ENCODE results near the gene MYO7A.

The MYO7A gene

DNA sequence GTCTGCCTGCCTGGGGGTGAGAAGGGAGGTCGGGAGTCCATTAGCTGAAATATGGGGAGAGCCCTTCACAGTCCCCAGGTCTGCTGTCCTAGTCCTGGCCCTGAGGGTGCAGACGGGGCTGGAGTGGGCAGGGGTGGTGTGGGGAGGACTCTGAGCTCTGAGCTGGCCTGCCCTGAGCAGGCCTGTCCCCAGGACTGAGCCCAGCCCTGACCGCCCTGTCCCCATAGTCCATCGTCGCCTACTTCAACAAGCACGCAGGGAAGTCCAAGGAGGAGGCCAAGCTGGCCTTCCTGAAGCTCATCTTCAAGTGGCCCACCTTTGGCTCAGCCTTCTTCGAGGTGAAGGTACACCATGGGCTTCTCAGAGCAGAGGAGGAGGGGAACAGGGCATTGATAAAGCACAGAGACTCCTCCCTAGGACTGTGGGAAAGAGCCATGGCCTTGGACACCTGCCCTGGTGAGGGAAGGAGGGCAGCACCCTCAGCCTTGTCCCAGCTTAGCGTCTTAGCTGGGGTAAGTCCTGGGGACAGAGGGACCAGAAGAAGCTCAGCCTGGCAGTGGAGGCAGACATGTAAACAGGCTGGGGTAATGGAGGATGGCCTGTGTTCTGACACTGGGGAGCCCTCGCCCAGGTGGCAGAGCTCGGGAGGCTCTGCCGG is 83.7 kb downstream of the MYO7A start:
- no peak overlapping the region for H3K4me2 ChIP-seq (ENCODE audit: low read depth, low read length, poor library complexity, severe bottlenecking)
- no peaks in the 10 kb centered on the region for H3K9me3 ChIP-seq (ENCODE audit: insufficient read depth, low read depth, low read length)
- H2AFZ ChIP-seq (ENCODE audit: low read length), result no peak overlapping the region
- no peaks in the 10 kb centered on the region for H4K20me1 ChIP-seq (ENCODE audit: insufficient read depth, low read length, poor library complexity, severe bottlenecking)
- no peak overlapping the region for H3K4me3 ChIP-seq (ENCODE audit: low read length, poor library complexity, severe bottlenecking)
- no peaks in the 10 kb centered on the region for H3F3A ChIP-seq (ENCODE audit: low read depth)
- H3K9ac ChIP-seq (ENCODE audit: low read depth, low read length, poor library complexity, severe bottlenecking), result no peak overlapping the region
- no peaks in the 10 kb centered on the region for H3K9me2 ChIP-seq (replicated peaks; ENCODE audit: low read depth, low read length)
- H3K4me1 ChIP-seq (ENCODE audit: insufficient read depth, low read length, poor library complexity, severe bottlenecking), result peaks cover 10% of the 10 kb centered on the region
- H3K36me3 ChIP-seq (ENCODE audit: insufficient read depth, low read length), result no peaks in the 10 kb centered on the region
- H3K79me2 ChIP-seq (ENCODE audit: insufficient read depth, low read length), result no peaks in the 10 kb centered on the region
- no peak for TF ChIP-seq EZH2phosphoT487 (IDR thresholded peaks at IDR 0.05; ENCODE audit: borderline replicate concordance)
- no peaks in the 10 kb centered on the region for H3K27me3 ChIP-seq (ENCODE audit: insufficient read depth, low read length, poor library complexity, severe bottlenecking)

- no peak overlapping the region for H3K9ac ChIP-seq (ENCODE audit: low read depth, low read length, poor library complexity, severe bottlenecking)
- no peaks in the 10 kb centered on the region for H3K9me3 ChIP-seq (ENCODE audit: insufficient read depth, low read depth, low read length)
- H3K4me1 ChIP-seq (ENCODE audit: insufficient read depth, low read length, poor library complexity, severe bottlenecking), result peaks cover 10% of the 10 kb centered on the region
- no peak overlapping the region for H2AFZ ChIP-seq (ENCODE audit: low read length)
- no peaks in the 10 kb centered on the region for H3K36me3 ChIP-seq (ENCODE audit: insufficient read depth, low read length)
- no peak overlapping the region for H3K4me3 ChIP-seq (ENCODE audit: low read length, poor library complexity, severe bottlenecking)
- no peaks in the 10 kb centered on the region for H3K27me3 ChIP-seq (ENCODE audit: insufficient read depth, low read length, poor library complexity, severe bottlenecking)
- no peaks in the 10 kb centered on the region for H3K9me2 ChIP-seq (replicated peaks; ENCODE audit: low read depth, low read length)
- TF ChIP-seq CTCF (conservative IDR thresholded peaks at IDR 0.05; ENCODE audit: low read length) (no peak), EZH2phosphoT487 (IDR thresholded peaks at IDR 0.05; ENCODE audit: borderline replicate concordance) (no peak)
- no peaks in the 10 kb centered on the region for H3F3A ChIP-seq (ENCODE audit: low read depth)
- H3K79me2 ChIP-seq (ENCODE audit: insufficient read depth, low read length), result no peaks in the 10 kb centered on the region
- H3K4me2 ChIP-seq (ENCODE audit: low read depth, low read length, poor library complexity, severe bottlenecking), result no peak overlapping the region
- H4K20me1 ChIP-seq (ENCODE audit: insufficient read depth, low read length, poor library complexity, severe bottlenecking), result no peaks in the 10 kb centered on the region
Measured at GRCh38 chr11:77212314-77213007, 84.4 kb downstream of the MYO7A start.

GRCh38 chr11:77213029-77213579 is 85.1 kb downstream of the MYO7A start:
- Histone ChIP-seq H3K9me2 (replicated peaks; ENCODE audit: low read depth, low read length) (no peaks in the 10 kb centered on the region), H3K4me3 (ENCODE audit: low read length, poor library complexity, severe bottlenecking) (no peak overlapping the region), H3K79me2 (ENCODE audit: insufficient read depth, low read length) (no peaks in the 10 kb centered on the region), H3K27me3 (ENCODE audit: insufficient read depth, low read length, poor library complexity, severe bottlenecking) (no peaks in the 10 kb centered on the region), H3K9me3 (ENCODE audit: insufficient read depth, low read depth, low read length) (no peaks in the 10 kb centered on the region), H3K4me2 (ENCODE audit: low read depth, low read length, poor library complexity, severe bottlenecking) (no peak overlapping the region), H3F3A (ENCODE audit: low read depth) (no peaks in the 10 kb centered on the region), H3K4me1 (ENCODE audit: insufficient read depth, low read length, poor library complexity, severe bottlenecking) (peaks cover 10% of the 10 kb centered on the region), H4K20me1 (ENCODE audit: insufficient read depth, low read length, poor library complexity, severe bottlenecking) (no peaks in the 10 kb centered on the region), H3K36me3 (ENCODE audit: insufficient read depth, low read length) (no peaks in the 10 kb centered on the region), H2AFZ (ENCODE audit: low read length) (no peak overlapping the region), H3K9ac (ENCODE audit: low read depth, low read length, poor library complexity, severe bottlenecking) (no peak overlapping the region)
- no peak for TF ChIP-seq CTCF (conservative IDR thresholded peaks at IDR 0.05; ENCODE audit: low read length)
- no peak for TF ChIP-seq EZH2phosphoT487 (IDR thresholded peaks at IDR 0.05; ENCODE audit: borderline replicate concordance)

All from Loucy (cell line).